Effector memory CD4-positive, alpha-beta T cell (primary cell): Measurements from ENCODE around the gene SPACDR.

Source experiments
- DNase-seq, 3 donors: peaks; one replicate each; pipeline ENCODE4 v3.0.0-alpha.2; 2020
- H3K27ac ChIP-seq: 2 replicates; pipeline ENCODE4 v1.7.0; 2013; ENCODE audit warnings: mild to moderate bottlenecking, low read length, moderate library complexity; ENCODE audit not compliant: insufficient read depth, poor library complexity, severe bottlenecking
- H3K27me3 ChIP-seq: replicated peaks from 2 replicates; pipeline ENCODE4 v1.7.0; 2013; ENCODE audit warnings: mild to moderate bottlenecking, low read length; ENCODE audit not compliant: insufficient read depth, control insufficient read depth, poor library complexity, severe bottlenecking
- H3K36me3 ChIP-seq: 2 replicates; pipeline ENCODE4 v1.7.0; 2013; ENCODE audit warnings: mild to moderate bottlenecking, low read length, moderate library complexity; ENCODE audit not compliant: control insufficient read depth, insufficient read depth
- H3K4me1 ChIP-seq: 2 replicates; pipeline ENCODE4 v1.7.0; 2013; ENCODE audit warnings: low read length, mild to moderate bottlenecking; ENCODE audit not compliant: control insufficient read depth, insufficient read depth, poor library complexity, severe bottlenecking
- H3K4me3 ChIP-seq: 2 replicates; pipeline ENCODE4 v1.7.0; 2013; ENCODE audit warnings: low read length, low read depth, mild to moderate bottlenecking; ENCODE audit not compliant: insufficient read depth, poor library complexity, severe bottlenecking
- H3K9me3 ChIP-seq: 2 replicates; pipeline ENCODE4 v1.7.0; 2013; ENCODE audit warnings: mild to moderate bottlenecking, low read length, moderate library complexity; ENCODE audit not compliant: control insufficient read depth

SPACDR gene

DNA sequence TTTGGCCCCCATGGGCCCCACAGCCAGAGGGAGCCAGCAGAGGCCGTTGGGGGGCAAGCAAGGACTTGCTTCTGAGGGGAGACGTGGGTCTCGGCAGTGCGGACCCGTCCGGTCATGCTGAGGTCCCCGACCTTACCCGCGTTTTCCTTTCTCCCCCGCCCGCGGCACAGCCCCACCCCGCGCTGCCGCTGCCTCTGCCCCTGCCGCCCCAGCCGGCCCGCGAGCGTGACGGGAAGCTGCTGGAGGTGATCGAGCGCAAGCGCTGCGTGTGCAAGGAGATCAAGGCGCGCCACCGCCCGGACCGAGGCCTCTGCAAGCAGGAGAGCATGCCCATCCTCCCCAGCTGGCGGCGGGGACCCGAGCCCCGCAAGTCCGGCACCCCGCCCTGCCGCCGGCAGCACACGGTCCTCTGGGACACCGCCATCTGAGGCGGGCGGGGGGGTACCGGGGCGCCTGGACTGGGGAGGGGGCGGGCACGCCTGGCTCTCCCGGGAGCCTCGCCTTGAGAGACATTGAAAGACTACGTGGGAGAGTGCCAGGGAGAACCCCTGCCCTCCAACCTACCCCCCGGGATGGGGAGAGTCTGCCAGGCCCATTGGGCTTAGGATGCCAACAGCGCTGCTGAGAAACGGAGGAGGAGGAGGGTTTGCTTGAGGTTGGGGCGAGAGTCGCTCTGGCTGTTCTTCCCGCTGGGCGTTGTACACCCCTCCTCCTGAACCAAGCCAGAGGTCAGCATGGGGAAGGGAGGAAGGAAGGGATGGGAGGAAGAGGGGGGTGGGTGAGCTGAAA is 29.6 kb upstream of the SPACDR start:
- H3K27ac ChIP-seq: no peak overlapping the region
- no peaks in the 10 kb centered on the region for H3K36me3 ChIP-seq
- DNase-seq: no peak
- H3K9me3 ChIP-seq: no peaks in the 10 kb centered on the region
- H3K4me3 ChIP-seq: peak overlapping the region; percentile 52
- peaks cover 14% of the 10 kb centered on the region for H3K4me1 ChIP-seq
- no peaks in the 10 kb centered on the region for H3K27me3 ChIP-seq

DNA sequence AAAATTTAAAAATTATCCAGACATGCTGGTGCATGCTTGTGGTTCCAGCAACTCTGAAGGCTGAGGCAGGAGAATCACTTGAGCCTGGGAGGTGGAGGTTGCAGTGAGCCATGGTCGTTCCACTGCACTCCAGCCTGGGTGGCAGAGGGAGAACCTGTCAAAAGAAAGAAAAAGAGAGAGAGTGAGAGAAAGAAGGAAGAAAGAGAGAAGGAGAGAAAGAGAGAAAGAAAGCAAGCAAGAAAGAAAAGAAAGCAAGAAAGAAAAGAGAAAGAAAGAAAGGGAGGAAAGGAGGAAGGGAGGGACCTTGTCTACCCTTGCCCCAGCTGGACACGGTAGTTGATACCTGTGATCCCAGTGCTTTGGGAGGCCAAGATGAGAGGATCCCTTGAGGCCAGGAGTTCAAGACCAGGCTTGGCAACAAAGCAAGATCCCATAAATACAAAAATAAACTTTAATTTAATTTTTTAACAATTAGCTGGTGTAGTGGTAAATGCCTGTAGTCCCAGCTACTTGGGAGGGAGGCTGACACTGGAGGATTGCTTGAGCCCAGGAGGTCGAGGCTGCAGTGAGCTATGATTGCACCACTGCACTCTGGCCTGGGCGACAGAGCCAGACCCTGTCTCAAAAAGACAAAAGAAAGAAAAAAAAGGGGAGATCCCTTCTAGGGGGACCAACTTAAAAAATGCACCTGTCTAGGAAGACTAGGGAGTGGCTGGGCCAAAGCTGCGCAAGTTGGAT is 28.8 kb upstream of the SPACDR start:
- no peak for DNase-seq
- Histone ChIP-seq H3K27me3 (no peaks in the 10 kb centered on the region), H3K9me3 (no peaks in the 10 kb centered on the region), H3K4me1 (peaks cover 14% of the 10 kb centered on the region), H3K36me3 (no peaks in the 10 kb centered on the region), H3K27ac (no peak overlapping the region), H3K4me3 (peak overlapping the region; percentile 52)

DNA sequence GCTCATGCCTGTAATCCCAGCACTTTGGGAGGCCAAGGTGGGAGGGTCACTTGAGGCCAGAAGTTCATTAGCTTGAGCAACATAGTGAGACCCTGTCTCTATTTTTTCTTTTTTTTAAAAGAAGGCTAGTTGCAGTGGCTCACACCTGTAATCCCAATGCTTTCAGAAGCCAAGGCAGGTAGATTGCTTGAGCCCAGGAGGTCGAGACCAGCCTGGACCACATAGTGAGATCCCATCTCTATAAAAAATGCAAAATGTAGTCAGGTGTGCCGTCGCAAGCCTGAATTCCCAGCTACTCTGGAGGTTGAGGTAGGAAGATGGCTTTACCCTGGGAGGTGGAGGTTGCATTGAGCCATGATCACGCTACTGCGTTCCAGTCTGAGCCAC is 27.1 kb upstream of the SPACDR start:
- Histone ChIP-seq H3K27me3 (no peaks in the 10 kb centered on the region), H3K4me3 (no peak overlapping the region)
- no peak for DNase-seq

DNA sequence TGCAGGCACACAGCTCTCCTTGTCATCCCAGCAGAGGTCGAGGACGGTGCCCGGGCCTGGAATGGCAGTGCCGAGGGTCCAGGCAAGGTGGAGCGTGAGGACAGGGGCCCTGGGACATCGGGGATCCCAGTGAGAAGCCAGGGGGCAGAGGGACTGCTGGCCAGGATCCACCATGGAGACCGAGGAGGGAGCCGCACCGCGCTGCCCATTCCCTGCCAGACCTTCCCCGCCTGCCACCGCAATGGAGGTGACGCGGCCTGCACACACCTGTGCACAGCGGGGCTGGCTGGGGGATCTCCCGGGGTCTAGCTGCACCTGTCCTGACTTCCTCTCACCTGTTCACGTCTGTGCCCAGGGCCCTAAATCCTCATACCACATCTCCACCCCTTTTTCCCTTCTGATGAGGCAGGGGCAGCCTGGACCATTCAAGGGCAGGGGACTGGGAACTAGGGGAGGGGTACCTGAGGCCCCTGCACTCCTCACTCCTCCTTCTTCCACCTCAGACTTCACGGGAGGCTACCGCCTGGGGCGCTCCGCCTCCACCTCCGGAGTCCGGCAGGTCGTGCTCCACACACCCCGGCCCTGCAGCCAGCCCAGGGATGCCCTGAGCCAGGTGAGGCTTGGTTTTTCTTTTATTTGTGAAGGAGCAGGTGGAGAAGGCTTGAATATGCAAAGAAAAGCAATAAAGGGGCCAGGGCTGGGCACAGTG is 26.6 kb upstream of the SPACDR start:
- H3K4me1 ChIP-seq: peaks cover 14% of the 10 kb centered on the region
- no peaks in the 10 kb centered on the region for H3K27me3 ChIP-seq
- no peaks in the 10 kb centered on the region for H3K36me3 ChIP-seq
- no peak overlapping the region for H3K27ac ChIP-seq
- DNase-seq: no peak
- no peak overlapping the region for H3K4me3 ChIP-seq
- no peaks in the 10 kb centered on the region for H3K9me3 ChIP-seq

More for the DNA sequence above, 27.1 kb upstream of the SPACDR start:
- Histone ChIP-seq H3K27ac (no peak overlapping the region), H3K4me1 (peaks cover 14% of the 10 kb centered on the region), H3K36me3 (no peaks in the 10 kb centered on the region), H3K9me3 (no peaks in the 10 kb centered on the region)

GRCh38 chr7:100489824-100490223 is 25.8 kb upstream of the SPACDR start:
- peak in 1 of 3 donors; percentile 37 for DNase-seq

DNA sequence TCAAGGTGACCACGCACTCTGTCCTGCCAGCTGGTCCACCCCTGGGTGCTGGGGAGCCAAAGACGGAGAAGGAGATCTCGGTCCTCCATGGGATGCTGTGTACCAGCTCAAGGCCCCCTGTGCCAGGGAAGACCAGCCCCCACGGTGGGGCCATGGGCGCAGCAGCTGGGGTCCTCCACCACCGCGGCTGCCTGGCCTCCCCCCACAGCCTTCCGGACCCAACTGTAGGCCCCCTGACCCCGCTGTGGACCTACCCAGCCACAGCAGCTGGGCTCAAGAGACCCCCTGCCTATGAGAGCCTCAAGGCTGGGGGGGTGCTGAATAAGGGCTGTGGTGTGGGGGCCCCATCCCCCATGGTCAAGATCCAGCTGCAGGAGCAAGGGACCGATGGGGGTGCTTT is 25.1 kb upstream of the SPACDR start:
- Histone ChIP-seq H3K4me3 (no peak overlapping the region), H3K4me1 (peaks cover 11% of the 10 kb centered on the region), H3K9me3 (no peaks in the 10 kb centered on the region), H3K36me3 (no peaks in the 10 kb centered on the region), H3K27ac (no peak overlapping the region), H3K27me3 (no peaks in the 10 kb centered on the region)
- DNase-seq: no peak

More at GRCh38 chr7:100489824-100490223, 25.8 kb upstream of the SPACDR start:
- Histone ChIP-seq H3K4me1 (peaks cover 14% of the 10 kb centered on the region), H3K27me3 (no peaks in the 10 kb centered on the region), H3K36me3 (no peaks in the 10 kb centered on the region), H3K27ac (no peak overlapping the region), H3K4me3 (no peak overlapping the region), H3K9me3 (no peaks in the 10 kb centered on the region)

DNA sequence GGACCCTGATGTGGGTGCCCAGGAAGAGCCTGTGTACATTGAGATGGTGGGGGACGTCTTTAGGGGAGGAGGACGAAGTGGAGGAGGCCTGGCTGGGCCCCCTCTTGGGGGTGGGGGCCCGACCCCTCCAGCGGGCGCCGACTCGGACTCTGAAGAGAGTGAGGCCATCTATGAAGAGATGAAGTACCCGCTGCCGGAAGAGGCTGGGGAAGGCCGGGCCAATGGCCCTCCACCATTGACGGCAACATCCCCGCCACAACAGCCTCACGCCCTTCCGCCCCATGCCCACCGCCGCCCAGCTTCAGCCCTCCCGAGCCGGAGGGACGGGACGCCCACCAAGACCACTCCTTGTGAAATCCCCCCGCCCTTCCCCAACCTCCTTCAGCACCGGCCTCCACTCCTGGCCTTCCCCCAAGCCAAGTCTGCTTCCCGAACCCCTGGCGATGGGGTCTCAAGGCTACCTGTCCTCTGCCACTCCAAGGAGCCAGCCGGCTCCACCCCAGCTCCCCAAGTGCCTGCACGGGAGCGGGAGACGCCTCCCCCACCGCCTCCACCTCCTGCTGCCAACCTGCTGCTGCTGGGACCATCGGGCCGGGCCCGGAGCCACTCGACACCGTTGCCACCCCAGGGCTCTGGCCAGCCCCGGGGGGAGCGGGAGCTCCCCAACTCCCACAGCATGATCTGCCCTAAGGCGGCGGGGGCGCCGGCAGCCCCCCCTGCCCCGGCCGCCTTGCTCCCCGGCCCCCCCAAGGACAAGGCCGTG is 24.5 kb upstream of the SPACDR start:
- Histone ChIP-seq H3K9me3 (no peaks in the 10 kb centered on the region), H3K4me3 (no peak overlapping the region), H3K36me3 (no peaks in the 10 kb centered on the region), H3K27me3 (no peaks in the 10 kb centered on the region), H3K27ac (no peak overlapping the region), H3K4me1 (peaks cover 8% of the 10 kb centered on the region)
- no peak for DNase-seq

GRCh38 chr7:100486753-100487446 is 22.8 kb upstream of the SPACDR start:
- no peaks in the 10 kb centered on the region for H3K36me3 ChIP-seq
- peaks cover 12% of the 10 kb centered on the region for H3K4me1 ChIP-seq
- no peak for DNase-seq
- no peaks in the 10 kb centered on the region for H3K9me3 ChIP-seq
- no peak overlapping the region for H3K27ac ChIP-seq
- no peak overlapping the region for H3K4me3 ChIP-seq
- H3K27me3 ChIP-seq: no peaks in the 10 kb centered on the region

DNA sequence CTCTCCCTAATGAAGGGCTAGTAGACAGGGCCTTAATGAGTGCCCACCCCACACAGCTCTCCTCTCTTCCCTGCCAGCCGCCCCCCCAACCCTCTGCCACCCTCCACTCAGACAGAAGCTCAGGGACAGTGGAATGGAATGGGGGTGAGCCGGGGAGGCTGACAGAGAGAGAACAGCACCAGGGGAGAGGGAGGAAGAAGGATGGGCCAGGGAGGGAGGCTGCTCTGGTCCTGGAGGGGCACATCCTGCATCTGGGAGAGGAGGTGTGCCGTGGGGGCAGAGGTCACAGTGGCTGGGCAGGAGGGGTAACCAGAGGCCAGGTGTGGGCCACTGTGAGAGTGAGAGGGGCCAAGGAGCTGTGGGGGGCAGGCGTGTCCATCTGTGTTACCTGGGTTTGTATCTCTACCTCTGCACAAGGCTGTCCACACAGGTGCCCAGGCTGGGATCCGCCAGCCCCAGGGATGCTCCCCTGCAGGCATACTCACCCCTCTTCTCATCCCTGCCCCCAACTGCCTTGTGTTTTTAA is 22.1 kb upstream of the SPACDR start:
- H3K4me3 ChIP-seq: no peak overlapping the region
- peaks cover 12% of the 10 kb centered on the region for H3K4me1 ChIP-seq
- no peaks in the 10 kb centered on the region for H3K36me3 ChIP-seq
- H3K27ac ChIP-seq: no peak overlapping the region
- H3K27me3 ChIP-seq: no peaks in the 10 kb centered on the region
- no peaks in the 10 kb centered on the region for H3K9me3 ChIP-seq
- DNase-seq: no peak
